Fibroblast of skin of scalp (primary cell): ENCODE results near the gene LETM1.

Experiments used
- DNase-seq: peaks from one replicate; pipeline ENCODE4 v3.0.0-alpha.2; 2013

LETM1 gene

DNA sequence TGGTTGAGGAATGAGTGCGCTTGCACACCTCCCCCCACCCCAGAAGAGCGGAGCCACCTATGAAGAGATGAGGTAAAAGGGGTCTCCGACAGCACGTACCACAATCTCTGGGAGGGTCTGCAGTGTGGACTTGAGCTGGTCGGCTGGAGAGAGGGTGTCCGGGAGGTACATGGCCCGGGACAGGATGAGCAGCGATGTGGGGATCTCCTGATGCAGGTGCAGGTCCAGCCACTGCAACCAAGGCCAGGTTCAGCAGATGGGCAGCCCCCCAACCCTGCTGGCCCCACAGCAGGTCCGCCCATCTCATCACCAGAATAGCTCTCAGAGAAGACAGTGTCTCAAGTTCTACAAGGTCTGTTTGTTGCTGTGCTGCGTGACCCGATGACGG, 32.4 kb downstream of the LETM1 start:
- no peak for DNase-seq

DNA sequence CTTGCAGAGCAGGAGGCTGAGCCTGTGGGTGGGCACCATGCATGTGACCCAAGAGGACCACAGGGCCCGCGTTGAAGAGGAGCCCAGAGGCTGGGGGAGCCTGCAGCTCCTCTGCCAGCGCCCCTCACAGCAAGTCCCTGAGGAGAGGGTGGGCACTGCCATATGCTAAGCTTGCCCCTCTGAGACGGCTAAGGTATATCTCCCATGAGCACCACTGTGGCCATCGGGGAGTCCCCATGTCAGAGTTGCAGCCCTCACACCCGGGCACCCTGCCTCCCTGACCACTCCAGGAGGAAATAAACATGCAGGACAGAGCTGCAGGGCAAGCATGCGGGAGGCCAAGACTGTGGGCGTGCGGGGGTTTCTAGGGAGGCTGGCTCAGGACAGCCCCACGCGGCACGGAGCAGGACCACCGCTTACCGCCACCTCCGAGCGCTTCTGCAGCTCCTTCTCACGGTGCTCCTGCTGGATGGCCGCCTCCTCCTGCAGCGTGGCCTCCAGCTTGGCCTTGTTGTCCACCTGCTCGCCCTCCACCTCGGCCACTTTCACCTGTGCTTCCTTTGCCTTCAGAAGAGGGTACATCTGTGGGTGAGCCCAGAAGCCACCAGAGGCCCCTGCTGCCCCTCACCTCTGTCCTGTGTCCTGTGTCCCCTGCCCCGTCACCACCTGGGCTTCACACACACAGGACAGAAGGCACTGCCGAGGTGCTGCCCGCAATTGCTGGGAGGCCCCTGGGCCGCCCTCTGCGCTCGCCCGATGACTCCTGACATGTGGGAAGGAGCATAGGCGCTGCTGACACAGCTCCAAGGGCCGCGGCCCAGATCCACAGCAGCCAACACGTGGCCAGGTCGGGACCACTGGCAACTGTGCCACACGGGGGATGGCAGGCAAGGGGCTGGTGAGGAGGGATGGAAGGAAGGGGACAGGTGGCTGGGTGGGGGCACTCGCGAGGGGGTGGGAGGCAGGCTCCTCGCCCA, 33.1 kb downstream of the LETM1 start:
- no peak for DNase-seq

- no peak for DNase-seq
Observed at GRCh38 chr4:1821679-1822567, 34.0 kb downstream of the LETM1 start.

- DNase-seq: no peak
Observed at GRCh38 chr4:1819816-1820215, 36.1 kb downstream of the LETM1 start.

- no peak for DNase-seq
Observed at GRCh38 chr4:1819284-1819683, 36.7 kb downstream of the LETM1 start.

DNA sequence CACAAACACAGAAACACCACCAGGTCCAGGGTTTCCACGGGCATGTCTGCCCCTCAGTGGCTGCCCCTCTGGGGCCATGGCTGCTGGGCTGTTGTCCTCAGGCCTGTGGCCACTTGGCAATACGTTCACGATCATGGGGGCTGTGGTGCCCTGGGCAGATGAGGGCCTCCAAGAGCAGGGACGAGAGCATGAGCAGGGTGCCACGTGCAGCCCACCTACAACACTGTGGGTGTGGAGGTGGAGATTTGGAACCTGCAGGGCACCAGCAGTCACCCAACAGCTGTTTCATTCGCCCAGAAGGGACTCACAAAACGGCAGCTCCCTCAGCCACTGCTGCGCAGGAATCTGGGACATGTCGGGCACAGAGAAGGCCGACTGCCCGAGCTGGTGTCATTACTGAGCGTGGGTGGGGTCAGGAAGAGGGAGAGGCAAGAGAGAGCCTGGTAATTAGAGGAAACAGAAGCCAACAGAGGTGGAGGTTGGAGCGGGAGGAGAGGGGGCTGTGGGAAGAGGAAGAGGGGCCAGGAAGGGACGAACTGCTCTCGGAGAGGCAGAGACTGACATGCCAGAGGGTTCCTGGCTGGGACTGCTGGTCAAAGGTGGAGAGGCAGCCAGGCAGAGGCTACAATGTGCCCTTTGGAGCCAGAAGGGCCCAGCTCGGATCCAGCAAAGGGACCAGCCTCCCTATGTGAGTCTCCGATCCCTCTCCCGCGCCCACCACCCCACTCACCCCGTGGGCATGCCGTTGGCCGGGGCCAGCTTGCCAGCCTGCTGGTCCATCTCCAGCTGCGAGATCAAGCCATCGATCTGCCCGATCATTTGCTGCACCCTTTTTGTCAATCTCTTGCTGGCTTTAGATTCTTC, 39.7 kb downstream of the LETM1 start:
- DNase-seq: no peak

GRCh38 chr4:1815096-1815996, 40.6 kb downstream of the LETM1 start:
- DNase-seq: no peak

DNA sequence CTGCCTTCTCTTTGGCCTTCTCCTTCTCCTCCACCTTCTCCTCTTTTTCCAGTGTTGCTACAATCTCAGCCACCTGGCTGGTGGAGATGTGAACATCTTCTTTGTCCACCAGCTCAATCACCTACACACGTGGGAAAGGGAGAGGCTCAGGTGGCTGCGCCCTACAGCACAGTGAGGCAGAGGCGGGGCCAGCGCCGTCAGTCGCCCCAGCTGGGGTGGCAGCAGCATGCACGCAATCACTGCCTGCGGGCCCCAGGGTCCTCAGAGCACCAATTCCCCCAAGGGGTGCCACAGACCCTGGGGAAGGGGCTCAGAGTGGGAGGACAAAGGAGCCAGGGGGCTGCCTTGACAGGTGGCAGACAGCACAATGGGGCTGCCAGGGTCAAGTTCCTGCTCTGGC, 41.5 kb downstream of the LETM1 start:
- DNase-seq: no peak

GRCh38 chr4:1813915-1814314, 42.0 kb downstream of the LETM1 start:
- DNase-seq: peak; percentile 12

- no peak for DNase-seq
Observed at GRCh38 chr4:1813231-1813630, 42.7 kb downstream of the LETM1 start.

GRCh38 chr4:1812720-1813119, 43.2 kb downstream of the LETM1 start:
- no peak for DNase-seq

- DNase-seq: no peak
Observed at GRCh38 chr4:1810765-1811164, 45.2 kb downstream of the LETM1 start.

DNA sequence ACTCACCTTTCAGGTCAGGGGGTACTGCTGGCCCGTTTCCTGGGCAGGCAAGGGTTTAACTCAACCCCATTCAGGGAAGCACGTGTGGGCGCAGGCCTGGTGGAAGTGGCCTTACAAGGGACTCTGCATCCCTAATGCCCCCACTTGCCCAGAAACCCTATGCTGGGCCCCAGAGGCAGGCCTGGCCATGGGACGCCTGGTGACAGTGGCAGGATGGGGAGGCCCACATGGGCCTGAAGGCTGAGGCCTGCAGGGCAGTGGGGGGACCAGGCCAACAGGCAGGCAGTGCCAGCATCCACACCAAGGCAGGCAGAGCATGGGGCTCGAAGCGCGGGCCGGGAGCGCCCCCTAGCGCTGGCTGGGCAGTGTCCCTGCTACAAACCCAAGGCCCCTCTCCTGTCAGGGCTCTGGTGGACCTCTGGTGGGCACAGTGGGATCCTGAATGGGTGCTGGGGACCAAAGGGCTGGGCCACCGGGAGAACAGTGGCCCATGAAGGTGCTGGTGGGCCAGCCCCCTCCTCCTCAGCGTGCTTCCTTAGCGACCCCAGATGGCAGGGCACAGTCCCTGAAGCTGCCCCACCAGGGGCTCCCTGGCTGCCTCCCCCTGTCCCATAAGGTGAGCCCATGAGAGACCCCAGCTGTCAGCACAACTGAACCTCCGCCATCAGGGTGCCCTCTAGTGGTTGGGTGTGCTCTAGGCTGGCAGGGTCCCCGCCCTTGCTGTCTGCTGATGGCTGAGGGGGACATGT, 46.0 kb downstream of the LETM1 start:
- DNase-seq: peak; percentile 63

DNA sequence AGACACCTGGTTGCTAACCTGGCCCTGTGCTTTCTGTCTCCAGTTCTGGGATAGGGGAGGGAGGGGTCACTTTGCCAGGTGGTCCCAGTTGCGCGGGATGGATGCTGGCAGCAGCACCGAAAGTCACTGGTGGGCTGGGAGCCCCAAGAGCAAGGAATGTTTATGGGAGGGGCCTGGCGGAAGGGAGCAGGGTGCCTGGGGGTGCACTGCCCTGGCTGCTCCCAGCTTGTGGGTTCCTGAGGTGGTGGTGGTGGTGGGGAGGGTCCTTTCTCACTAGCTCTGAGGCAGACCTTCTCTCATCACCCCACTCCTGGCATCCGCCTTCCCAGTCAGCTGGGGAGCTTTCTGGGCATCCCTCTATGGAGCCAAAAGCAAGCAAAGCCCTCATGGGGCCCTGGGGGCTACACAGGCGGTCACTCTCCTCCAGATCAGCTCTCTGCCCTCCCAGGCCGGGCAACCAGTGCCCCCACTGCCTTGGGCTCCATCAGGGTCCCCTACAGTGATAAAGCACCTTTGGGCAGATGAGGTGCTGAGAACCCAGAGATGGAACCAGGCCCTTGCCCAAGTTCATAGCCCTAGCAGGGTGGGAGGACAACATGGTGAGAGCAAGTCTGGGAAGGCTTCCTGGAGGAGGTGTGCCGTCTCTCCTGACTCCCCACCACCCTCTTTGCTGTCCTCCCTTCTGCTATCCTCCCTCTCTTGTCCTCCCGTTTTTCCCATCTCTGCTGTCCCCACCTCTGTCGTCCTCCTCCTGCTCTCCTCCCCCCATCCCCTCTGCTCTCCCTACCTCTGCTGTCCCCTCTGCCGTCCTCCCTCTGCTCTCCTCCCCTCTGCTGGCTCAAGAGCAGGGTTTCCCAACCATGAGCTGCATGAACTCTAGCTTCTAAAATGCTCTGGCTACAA, 46.9 kb downstream of the LETM1 start:
- no peak for DNase-seq

DNA sequence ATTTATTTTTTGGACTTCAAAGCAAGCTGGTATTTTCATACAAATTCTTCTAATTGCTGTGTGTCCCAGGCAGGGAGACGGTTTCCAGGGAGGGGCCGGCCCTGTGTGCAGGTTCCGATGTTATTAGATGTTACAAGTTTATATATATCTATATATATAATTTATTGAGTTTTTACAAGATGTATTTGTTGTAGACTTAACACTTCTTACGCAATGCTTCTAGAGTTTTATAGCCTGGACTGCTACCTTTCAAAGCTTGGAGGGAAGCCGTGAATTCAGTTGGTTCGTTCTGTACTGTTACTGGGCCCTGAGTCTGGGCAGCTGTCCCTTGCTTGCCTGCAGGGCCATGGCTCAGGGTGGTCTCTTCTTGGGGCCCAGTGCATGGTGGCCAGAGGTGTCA, 47.6 kb downstream of the LETM1 start:
- DNase-seq: no peak

DNA sequence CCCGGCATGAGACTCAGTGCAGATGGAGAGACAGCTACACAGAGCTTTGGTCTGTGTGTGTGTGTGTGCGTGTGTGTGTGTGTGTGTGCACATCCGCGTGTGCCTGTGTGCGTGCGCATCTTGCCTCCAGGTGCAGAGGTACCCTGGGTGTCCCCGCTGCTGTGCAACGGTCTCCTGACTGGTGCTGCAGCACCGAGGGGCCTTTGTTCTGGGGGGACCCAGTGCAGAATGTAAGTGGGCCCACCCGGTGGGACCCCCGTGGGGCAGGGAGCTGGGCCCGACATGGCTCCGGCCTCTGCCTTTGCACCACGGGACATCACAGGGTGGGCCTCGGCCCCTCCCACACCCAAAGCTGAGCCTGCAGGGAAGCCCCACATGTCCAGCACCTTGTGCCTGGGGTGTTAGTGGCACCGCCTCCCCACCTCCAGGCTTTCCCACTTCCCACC, 48.6 kb downstream of the LETM1 start:
- DNase-seq: no peak

DNA sequence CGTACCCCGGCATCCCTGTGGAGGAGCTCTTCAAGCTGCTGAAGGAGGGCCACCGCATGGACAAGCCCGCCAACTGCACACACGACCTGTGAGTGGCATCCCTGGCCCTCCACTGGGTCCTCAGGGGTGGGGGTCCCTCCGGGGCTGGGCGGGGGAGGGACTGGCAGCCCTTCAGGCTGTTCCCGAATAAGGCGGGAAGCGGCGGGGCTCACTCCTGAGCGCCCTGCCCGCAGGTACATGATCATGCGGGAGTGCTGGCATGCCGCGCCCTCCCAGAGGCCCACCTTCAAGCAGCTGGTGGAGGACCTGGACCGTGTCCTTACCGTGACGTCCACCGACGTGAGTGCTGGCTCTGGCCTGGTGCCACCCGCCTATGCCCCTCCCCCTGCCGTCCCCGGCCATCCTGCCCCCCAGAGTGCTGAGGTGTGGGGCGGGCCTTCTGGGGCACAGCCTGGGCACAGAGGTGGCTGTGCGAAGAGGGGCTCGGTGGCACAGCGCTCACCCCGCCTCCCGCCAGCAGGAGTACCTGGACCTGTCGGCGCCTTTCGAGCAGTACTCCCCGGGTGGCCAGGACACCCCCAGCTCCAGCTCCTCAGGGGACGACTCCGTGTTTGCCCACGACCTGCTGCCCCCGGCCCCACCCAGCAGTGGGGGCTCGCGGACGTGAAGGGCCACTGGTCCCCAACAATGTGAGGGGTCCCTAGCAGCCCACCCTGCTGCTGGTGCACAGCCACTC, 49.2 kb downstream of the LETM1 start:
- no peak for DNase-seq

GRCh38 chr4:1806223-1806564, 49.8 kb downstream of the LETM1 start:
- DNase-seq: no peak
